Progenitor cell of endocrine pancreas (in vitro differentiated cells): Measurements from ENCODE around the gene IGSF23. TPM values are rescaled to one million over a fixed set of nuclear protein-coding genes. Genes with fewer than 3 reads are reported as not detected.
A peak's percentile ranks its signal among the peaks of the same experiment; 100 is the strongest.

Experiments used
- DNase-seq: peaks from one replicate; pipeline ENCODE4 v3.0.0; 2021; ENCODE audit warnings: low spot score; ENCODE audit not compliant: unreplicated experiment
- H3K27ac Mint-ChIP-seq: 2 replicates; pipeline ENCODE4 v1.8.0; 2021; ENCODE audit warnings: mild to moderate bottlenecking, moderate library complexity, mixed read lengths
- H3K27me3 Mint-ChIP-seq: 2 replicates; pipeline ENCODE4 v1.8.0; 2021; ENCODE audit warnings: mixed read lengths
- H3K36me3 Mint-ChIP-seq: 2 replicates; pipeline ENCODE4 v1.8.0; 2022; ENCODE audit warnings: mixed read lengths; ENCODE audit not compliant: insufficient read depth
- H3K4me1 Mint-ChIP-seq: 2 replicates; pipeline ENCODE4 v1.8.0; 2021; ENCODE audit warnings: low read depth, mixed read lengths
- H3K4me3 Mint-ChIP-seq: 2 replicates; pipeline ENCODE4 v1.8.0; 2021; ENCODE audit warnings: low read depth, mild to moderate bottlenecking, moderate library complexity, mixed read lengths
- H3K9me3 Mint-ChIP-seq: 2 replicates; pipeline ENCODE4 v1.8.0; 2021; ENCODE audit warnings: low read depth, mixed read lengths
- microRNA-seq: library from miRNA; unstranded; fragments of <30 nt; microRNA quantifications from one replicate; pipeline ENCODE4 v1.1.0, GENCODE V29; 2020; ENCODE audit warnings: borderline number of aligned reads; ENCODE audit not compliant: unreplicated experiment
- total RNA-seq: library from RNA; stranded (reverse); gene quantifications from 2 replicates; pipeline ENCODE4 v1.2.1, GENCODE V29; 2021
- TF ChIP-seq, protein P1 (sequence below): fragments of 200-600 bp; sonication (generic); IDR thresholded peaks from one replicate; pipeline ENCODE4 v1.5.0; 2021; ENCODE audit warnings: antibody characterized with exemption, mild to moderate bottlenecking; ENCODE audit not compliant: unreplicated experiment

Gene IGSF23
- total RNA-seq, 1 donor from 2014 or later: 0.67 TPM

DNA sequence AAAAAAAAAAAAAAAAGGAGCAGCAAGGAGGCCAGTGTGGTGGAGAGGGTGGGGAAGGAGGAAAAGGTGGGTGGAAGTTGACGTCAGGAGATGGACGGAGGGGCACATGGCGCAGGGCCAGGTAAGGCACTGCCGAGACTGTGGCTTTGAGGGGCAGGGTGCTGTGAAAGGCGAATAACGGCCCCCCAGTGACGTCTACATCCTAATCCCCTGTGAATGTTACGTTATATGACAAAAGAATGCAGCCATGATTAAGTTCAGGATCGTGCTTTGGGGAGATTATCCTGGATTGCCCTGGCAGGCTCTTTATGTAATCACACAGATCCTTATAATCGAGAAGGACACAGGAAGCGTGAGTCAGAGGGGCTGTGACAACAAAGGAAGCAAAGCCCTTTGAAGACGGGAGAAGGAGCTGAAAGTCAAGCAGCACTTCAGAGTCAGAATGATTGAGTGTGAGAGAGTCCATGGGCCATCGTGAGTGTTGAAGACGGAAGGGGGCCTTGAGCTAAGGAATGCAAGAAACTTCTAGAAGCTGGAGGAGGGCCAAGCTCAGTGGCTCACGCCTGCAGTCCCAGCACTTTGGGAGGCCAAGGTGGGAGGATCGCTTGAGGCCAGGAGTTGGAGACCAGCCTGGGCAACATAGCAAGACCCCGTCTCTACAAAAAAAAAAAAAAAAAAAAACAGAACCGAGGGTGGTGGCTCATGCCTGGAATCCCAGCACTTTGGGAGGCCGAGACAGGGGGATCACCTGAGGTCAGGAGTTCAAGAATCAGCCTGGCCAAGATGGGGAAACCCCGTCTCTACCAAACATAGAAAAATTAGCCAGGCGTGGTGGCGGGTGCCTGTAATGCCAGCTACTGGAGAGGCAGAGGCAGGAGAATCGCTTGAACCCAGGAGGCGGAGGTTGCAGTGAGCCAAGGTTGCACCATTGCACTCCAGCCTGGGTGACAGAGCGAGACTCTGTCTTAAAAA lies 71.8 kb downstream of the IGSF23 start:
- H3K4me3 Mint-ChIP-seq: no peak overlapping the region
- TF ChIP-seq, protein P1, sequence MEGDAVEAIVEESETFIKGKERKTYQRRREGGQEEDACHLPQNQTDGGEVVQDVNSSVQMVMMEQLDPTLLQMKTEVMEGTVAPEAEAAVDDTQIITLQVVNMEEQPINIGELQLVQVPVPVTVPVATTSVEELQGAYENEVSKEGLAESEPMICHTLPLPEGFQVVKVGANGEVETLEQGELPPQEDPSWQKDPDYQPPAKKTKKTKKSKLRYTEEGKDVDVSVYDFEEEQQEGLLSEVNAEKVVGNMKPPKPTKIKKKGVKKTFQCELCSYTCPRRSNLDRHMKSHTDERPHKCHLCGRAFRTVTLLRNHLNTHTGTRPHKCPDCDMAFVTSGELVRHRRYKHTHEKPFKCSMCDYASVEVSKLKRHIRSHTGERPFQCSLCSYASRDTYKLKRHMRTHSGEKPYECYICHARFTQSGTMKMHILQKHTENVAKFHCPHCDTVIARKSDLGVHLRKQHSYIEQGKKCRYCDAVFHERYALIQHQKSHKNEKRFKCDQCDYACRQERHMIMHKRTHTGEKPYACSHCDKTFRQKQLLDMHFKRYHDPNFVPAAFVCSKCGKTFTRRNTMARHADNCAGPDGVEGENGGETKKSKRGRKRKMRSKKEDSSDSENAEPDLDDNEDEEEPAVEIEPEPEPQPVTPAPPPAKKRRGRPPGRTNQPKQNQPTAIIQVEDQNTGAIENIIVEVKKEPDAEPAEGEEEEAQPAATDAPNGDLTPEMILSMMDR: no peak
- peaks cover 4% of the 10 kb centered on the region for H3K4me1 Mint-ChIP-seq
- peak overlapping the region; percentile 45 for H3K27ac Mint-ChIP-seq
- peaks cover 9% of the 10 kb centered on the region for H3K36me3 Mint-ChIP-seq
- DNase-seq: no peak
- H3K9me3 Mint-ChIP-seq: no peaks in the 10 kb centered on the region
- H3K27me3 Mint-ChIP-seq: peaks cover 3% of the 10 kb centered on the region

DNA sequence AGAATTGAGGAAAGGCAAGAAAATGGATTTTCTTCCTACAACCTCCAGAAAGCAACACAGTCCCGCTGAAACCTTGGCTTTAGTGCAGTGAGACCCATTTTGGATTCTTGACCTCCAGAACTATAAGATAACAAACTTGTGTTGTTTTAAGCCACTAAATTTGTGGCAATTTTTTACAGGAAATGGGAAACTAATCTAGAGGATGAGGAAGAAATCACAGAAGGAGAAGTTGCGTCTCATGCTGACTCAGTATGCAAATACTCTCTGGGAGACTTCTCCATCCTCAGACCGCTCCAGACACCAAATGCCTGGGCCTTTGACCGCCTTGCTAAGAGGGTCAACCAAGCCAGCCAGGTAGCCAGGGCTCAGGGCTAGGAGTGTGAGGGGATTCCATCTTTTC lies 72.5 kb downstream of the IGSF23 start:
- Mint-ChIP-seq H3K4me3 (no peak overlapping the region), H3K27ac (no peak overlapping the region), H3K9me3 (no peaks in the 10 kb centered on the region), H3K36me3 (peaks cover 4% of the 10 kb centered on the region), H3K27me3 (peaks cover 3% of the 10 kb centered on the region), H3K4me1 (peaks cover 4% of the 10 kb centered on the region)
- DNase-seq: no peak
- TF ChIP-seq, protein P1: no peak

Small RNA genes lying within 50 kb of the gene (microRNA-seq; reads per million reads assigned to microRNA genes)
- gene MIR4531: not detected

Other genes with a start within 250 kb of the IGSF23 start
- 13.1 and 14.3 TPM in 2 replicates for gene ZNF285, start 212.0 kb upstream of the IGSF23 start, total RNA-seq
- 18.3 and 18.4 TPM in 2 replicates for gene ZNF229, start 165.1 kb upstream of the IGSF23 start, total RNA-seq
- gene ZNF180, start 113.0 kb upstream of the IGSF23 start, total RNA-seq: 17.9 and 19.6 TPM in 2 replicates
- gene CEACAM20, start 83.9 kb upstream of the IGSF23 start, total RNA-seq: not detected in 2 replicates
- 61.2 and 64.3 TPM in 2 replicates for gene PVR, start 30.3 kb downstream of the IGSF23 start, total RNA-seq
- 25.8 and 29.8 TPM in 2 replicates for gene CEACAM19, start 57.9 kb downstream of the IGSF23 start, total RNA-seq
- gene CEACAM16, start 85.6 kb downstream of the IGSF23 start, total RNA-seq: not detected in 2 replicates
- 2.9 and 3.8 TPM in 2 replicates for gene BCL3, start 135.1 kb downstream of the IGSF23 start, total RNA-seq
- gene CBLC, start 164.3 kb downstream of the IGSF23 start, total RNA-seq: 15.4 and 16.2 TPM in 2 replicates
- gene BCAM, start 195.5 kb downstream of the IGSF23 start, total RNA-seq: 197 and 211 TPM in 2 replicates
- gene NECTIN2, start 232.7 kb downstream of the IGSF23 start, total RNA-seq: 201 and 203 TPM in 2 replicates